RKO (cell line): ENCODE data around the gene EFNA2.

Source experiments
- DNase-seq: peaks from one replicate; pipeline ENCODE4 v3.0.0-alpha.2; 2016; ENCODE audit warnings: low spot score

EFNA2 gene

GRCh38 chr19:1272423-1273262 is 13.0 kb upstream of the EFNA2 start:
- DNase-seq: no peak

- peak; percentile 76 for DNase-seq
Observed at GRCh38 chr19:1273263-1274041, 12.2 kb upstream of the EFNA2 start.

- peak; percentile 85 for DNase-seq
Observed at GRCh38 chr19:1274081-1274851, 11.4 kb upstream of the EFNA2 start.

- DNase-seq: peak; percentile 61
Observed at GRCh38 chr19:1274852-1275259, 10.8 kb upstream of the EFNA2 start.

- DNase-seq: peak; percentile 98
Observed at GRCh38 chr19:1275260-1275975, 10.3 kb upstream of the EFNA2 start, which contains the start of gene FAM174C. Gene FAM174C, plus strand, starts transcription at chr19:1275530. Its CDS starts 20 bp downstream, at chr19:1275550.

- DNase-seq: no peak
Observed at GRCh38 chr19:1275976-1276627, 9.6 kb upstream of the EFNA2 start.

- no peak for DNase-seq
Observed at GRCh38 chr19:1276628-1277022, 9.0 kb upstream of the EFNA2 start.

GRCh38 chr19:1277061-1277460 is 8.6 kb upstream of the EFNA2 start:
- no peak for DNase-seq

- DNase-seq: no peak
Observed at GRCh38 chr19:1278074-1278473, 7.6 kb upstream of the EFNA2 start.

- DNase-seq: no peak
Observed at GRCh38 chr19:1278713-1279660, 6.7 kb upstream of the EFNA2 start.

- DNase-seq: peak; percentile 83
Observed at GRCh38 chr19:1279782-1280341, 5.8 kb upstream of the EFNA2 start.

- no peak for DNase-seq
Observed at GRCh38 chr19:1280636-1281568, 4.8 kb upstream of the EFNA2 start.

- DNase-seq: no peak
Observed at GRCh38 chr19:1281569-1282287, 3.9 kb upstream of the EFNA2 start.

- DNase-seq: no peak
Observed at GRCh38 chr19:1282588-1283206, 3.0 kb upstream of the EFNA2 start.

GRCh38 chr19:1283207-1283916 is 2.3 kb upstream of the EFNA2 start:
- no peak for DNase-seq

- no peak for DNase-seq
Observed at GRCh38 chr19:1283917-1284292, 1.8 kb upstream of the EFNA2 start.
